Right atrium auricular region (tissue), 2 donors: ENCODE results near the gene RBM23. TPM values are rescaled to one million over a fixed set of nuclear protein-coding genes. Genes with fewer than 3 reads are reported as not detected.

ENCODE experiments used
- DNase-seq: peaks from one replicate; pipeline ENCODE4 v3.0.0-alpha.2; 2019; ENCODE audit warnings: low spot score
- H3K27ac ChIP-seq, 2 donors: fragments of 200-600 bp; sonication (generic); 1 replicate in 1 of 2; 2 replicates in 1 of 2; pipeline ENCODE4 v1.5.1; 2016 to 2019
- H3K27me3 ChIP-seq, 2 donors: fragments of 200-600 bp; sonication (generic); one replicate each; pipeline versions ENCODE4 v1.5.1 to v1.6.0; 2017 to 2019
- H3K36me3 ChIP-seq: fragments of 200-600 bp; sonication (generic); one replicate; pipeline ENCODE4 v1.5.1; 2016
- H3K4me1 ChIP-seq, 2 donors: fragments of 200-600 bp; sonication (generic); one replicate each; pipeline versions ENCODE4 v1.5.1 to v1.6.0; 2017 to 2019
- H3K4me3 ChIP-seq, 2 donors: fragments of 200-600 bp; sonication (generic); 1 replicate in 1 of 2; 2 replicates in 1 of 2; pipeline ENCODE4 v1.5.1; 2017 to 2019; ENCODE audit warnings: mild to moderate bottlenecking in 1 of 2, moderate library complexity in 1 of 2
- H3K9me3 ChIP-seq, 2 donors: fragments of 200-600 bp; sonication (generic); one replicate each; pipeline ENCODE4 v1.5.1; 2019
- CTCF ChIP-seq, 2 donors: fragments of 200-600 bp; sonication (generic); IDR thresholded peaks; one replicate each; pipeline ENCODE4 v1.5.1; 2019; ENCODE audit warnings: antibody characterized with exemption in 2 of 2
- total RNA-seq, 2 donors: library from RNA; depleted of rRNA; stranded (reverse); fragments of >200 nt; gene quantifications; one replicate each; pipeline ENCODE4 v1.1.0, GENCODE V29; 2016

RBM23 gene
- total RNA-seq, 2 donors from 2014 or later, result 76.5 to 774 TPM

GRCh38 chr14:22871224-22872032 is 47.5 kb downstream of the RBM23 start, which contains the start of gene LRP10:
LRP10 (plus strand) TSS chr14:22871740; CDS start chr14:22872304, 564 bp downstream.
- H3K4me3 ChIP-seq, result peak within 1 kb of the TSS; percentile 83 to 86
- no peaks in the 10 kb centered on the region for H3K27me3 ChIP-seq
- no peaks in the 10 kb centered on the region for H3K9me3 ChIP-seq
- H3K36me3 ChIP-seq, result peaks cover 35% of the 10 kb centered on the region
- TF ChIP-seq CTCF (IDR thresholded peaks at IDR 0.05), result no peak
- peaks cover 0 to 29% of the 10 kb centered on the region in 2 donors for H3K4me1 ChIP-seq
- DNase-seq, result peak; percentile 95
- H3K27ac ChIP-seq, result peak within 1 kb of the TSS; percentile 97 to 99

- Histone ChIP-seq H3K9me3 (no peaks in the 10 kb centered on the region), H3K36me3 (peaks cover 28% of the 10 kb centered on the region), H3K4me3 (peak overlapping the region; percentile 83 to 86), H3K4me1 (peaks cover 0 to 24% of the 10 kb centered on the region in 2 donors), H3K27ac (peak overlapping the region; percentile 97 to 99), H3K27me3 (no peaks in the 10 kb centered on the region)
- no peak for DNase-seq
- no peak for TF ChIP-seq CTCF (IDR thresholded peaks at IDR 0.05)
Observed at GRCh38 chr14:22870811-22871223, 48.1 kb downstream of the RBM23 start.

- H3K27me3 ChIP-seq, result no peaks in the 10 kb centered on the region
- H3K4me1 ChIP-seq, result peaks cover 0 to 16% of the 10 kb centered on the region in 2 donors
- no peaks in the 10 kb centered on the region for H3K9me3 ChIP-seq
- TF ChIP-seq CTCF (IDR thresholded peaks at IDR 0.05), result no peak
- H3K4me3 ChIP-seq, result no peak overlapping the region
- H3K36me3 ChIP-seq, result no peaks in the 10 kb centered on the region
- no peak for DNase-seq
- H3K27ac ChIP-seq, result no peak overlapping the region
Observed at GRCh38 chr14:22866874-22867273, 52.1 kb downstream of the RBM23 start.

GRCh38 chr14:22865424-22866405 is 53.2 kb downstream of the RBM23 start:
- no peaks in the 10 kb centered on the region for H3K27me3 ChIP-seq
- H3K4me1 ChIP-seq, result peaks cover 0 to 9% of the 10 kb centered on the region in 2 donors
- H3K36me3 ChIP-seq, result no peaks in the 10 kb centered on the region
- DNase-seq, result no peak
- H3K4me3 ChIP-seq, result no peak overlapping the region
- no peak for TF ChIP-seq CTCF (IDR thresholded peaks at IDR 0.05)
- no peak overlapping the region for H3K27ac ChIP-seq
- H3K9me3 ChIP-seq, result no peaks in the 10 kb centered on the region

- H3K36me3 ChIP-seq, result no peaks in the 10 kb centered on the region
- H3K9me3 ChIP-seq, result no peaks in the 10 kb centered on the region
- no peak overlapping the region for H3K4me3 ChIP-seq
- H3K4me1 ChIP-seq, result peaks cover 0 to 2% of the 10 kb centered on the region in 2 donors
- no peaks in the 10 kb centered on the region for H3K27me3 ChIP-seq
- TF ChIP-seq CTCF (IDR thresholded peaks at IDR 0.05), result no peak
- no peak overlapping the region for H3K27ac ChIP-seq
- no peak for DNase-seq
Observed at GRCh38 chr14:22864979-22865378, 54.0 kb downstream of the RBM23 start.
